IMR-90 (cell line): Measurements from ENCODE around the gene SHC4. TPM values are rescaled to one million over a fixed set of nuclear protein-coding genes. Genes with fewer than 3 reads are reported as not detected.

ENCODE experiments used
- ATAC-seq: fragments of 200-7000 bp; cut with Tn5 transposase; 2 replicates; pipeline ENCODE4 v1.9.1; 2020; ENCODE audit warnings: low read depth, mild to moderate bottlenecking, moderate library complexity
- BruUV-seq: library from RNA; stranded (reverse); fragments of 400-500 nt; replicated peaks from 2 replicates; lab custom pipeline; 2021; lab: Mats Ljungman, UMichigan
- CTCF ChIA-PET: fragments of 300-600 bp; formaldehyde crosslinking; extraction: SDS; loops from one replicate; lab custom pipeline; 2021; ENCODE audit warnings: antibody characterized with exemption; lab: Yijun Ruan, JAX
- POLR2A ChIA-PET: fragments of 300-600 bp; sonication (Branson Sonifier 250); formaldehyde crosslinking; loops from one replicate; lab custom pipeline; 2022; ENCODE audit warnings: antibody characterized with exemption; ENCODE audit not compliant: unreplicated experiment; lab: Charles Lee
- DNase-seq: peaks from one replicate; pipeline ENCODE4 v3.0.0; 2013
- H2AFZ ChIP-seq: replicated peaks from 2 replicates; pipeline ENCODE3; 2013; ENCODE audit warnings: low read length, mild to moderate bottlenecking; ENCODE audit not compliant: poor library complexity
- H2AK5ac ChIP-seq: 2 replicates; pipeline ENCODE4 v1.6.1; 2013; ENCODE audit warnings: low read depth, low read length, inconsistent platforms
- H2AK9ac ChIP-seq: replicated peaks from 2 replicates; pipeline ENCODE3; 2013; ENCODE audit warnings: mild to moderate bottlenecking, low read depth, low read length, moderate library complexity; ENCODE audit not compliant: poor library complexity
- H2BK120ac ChIP-seq: 2 replicates; pipeline ENCODE4 v1.6.1; 2013; ENCODE audit warnings: low read depth, low read length, inconsistent platforms
- H2BK15ac ChIP-seq: 3 replicates; pipeline ENCODE4 v1.6.1; 2013; ENCODE audit warnings: low read depth, low read length, inconsistent platforms
- H2BK20ac ChIP-seq: 2 replicates; pipeline ENCODE4 v1.6.1; 2013; ENCODE audit warnings: low read depth, mild to moderate bottlenecking, inconsistent platforms, low read length, moderate library complexity
- H2BK5ac ChIP-seq: 2 replicates; pipeline ENCODE4 v1.6.1; 2013; ENCODE audit warnings: mild to moderate bottlenecking, low read depth, low read length, inconsistent platforms; ENCODE audit not compliant: poor library complexity, severe bottlenecking
- H3K14ac ChIP-seq: replicated peaks from 2 replicates; pipeline ENCODE4 v1.6.1; 2013; ENCODE audit warnings: low read depth, low read length, inconsistent platforms
- H3K18ac ChIP-seq: 2 replicates; pipeline ENCODE4 v1.6.1; 2013; ENCODE audit warnings: low read depth, low read length, control low read depth
- H3K23ac ChIP-seq: 2 replicates; pipeline ENCODE4 v1.6.1; 2013; ENCODE audit warnings: low read depth, low read length, inconsistent platforms
- H3K27ac ChIP-seq: 2 replicates; pipeline ENCODE4 v1.5.1; 2013; ENCODE audit warnings: mild to moderate bottlenecking, control low read depth, low read length; ENCODE audit not compliant: insufficient read depth
- H3K27me3 ChIP-seq: 2 replicates; pipeline ENCODE4 v1.6.1; 2013; ENCODE audit warnings: low read length; ENCODE audit not compliant: control insufficient read depth, insufficient read depth
- H3K36me3 ChIP-seq: 2 replicates; pipeline ENCODE4 v1.6.1; 2013; ENCODE audit warnings: low read length, mixed read lengths; ENCODE audit not compliant: control insufficient read depth, insufficient read depth
- H3K4ac ChIP-seq: 2 replicates; pipeline ENCODE4 v1.6.1; 2013; ENCODE audit warnings: low read depth, low read length, inconsistent platforms
- H3K4me1 ChIP-seq: 2 replicates; pipeline ENCODE4 v1.6.1; 2013; ENCODE audit warnings: low read length, mixed read lengths; ENCODE audit not compliant: control insufficient read depth, insufficient read depth
- H3K4me2 ChIP-seq: 2 replicates; pipeline ENCODE4 v1.6.1; 2013; ENCODE audit warnings: low read depth, mild to moderate bottlenecking, control low read depth, low read length, moderate library complexity
- H3K4me3 ChIP-seq: 2 replicates; pipeline ENCODE4 v1.5.1; 2013; ENCODE audit warnings: low read depth, mild to moderate bottlenecking, control low read depth, low read length, moderate library complexity; ENCODE audit not compliant: insufficient read depth
- H3K56ac ChIP-seq: 2 replicates; pipeline ENCODE4 v1.6.1; 2013; ENCODE audit warnings: low read length, inconsistent platforms; ENCODE audit not compliant: insufficient read depth; ENCODE audit errors: extremely low read depth
- H3K79me1 ChIP-seq, 2 experiments: 2 replicates each; pipeline ENCODE4 v1.6.1; 2013; ENCODE audit warnings: low read length in 2 of 2, inconsistent platforms in 1 of 2, low read depth in 1 of 2
- H3K9ac ChIP-seq: 2 replicates; pipeline ENCODE4 v1.6.1; 2013; ENCODE audit warnings: low read depth, low read length, control low read depth
- H3K9me1 ChIP-seq: 2 replicates; pipeline ENCODE4 v1.6.1; 2013; ENCODE audit warnings: low read length, inconsistent platforms; ENCODE audit not compliant: insufficient read depth
- H3K9me3 ChIP-seq: 2 replicates; pipeline ENCODE4 v1.6.1; 2013; ENCODE audit warnings: low read length; ENCODE audit not compliant: control insufficient read depth, insufficient read depth
- H4K20me1 ChIP-seq: 2 replicates; pipeline ENCODE4 v1.6.1; 2013; ENCODE audit warnings: low read length, inconsistent platforms; ENCODE audit not compliant: insufficient read depth
- H4K5ac ChIP-seq: 2 replicates; pipeline ENCODE4 v1.6.1; 2013; ENCODE audit warnings: mild to moderate bottlenecking, low read depth, low read length, control low read depth
- H4K8ac ChIP-seq, 2 experiments: 2 replicates each; pipeline ENCODE4 v1.6.1; 2013; ENCODE audit warnings: low read depth in 2 of 2, low read length in 2 of 2, control low read depth in 1 of 2, inconsistent platforms in 1 of 2
- H4K91ac ChIP-seq: 2 replicates; pipeline ENCODE4 v1.6.1; 2013; ENCODE audit warnings: low read depth, low read length, inconsistent platforms; ENCODE audit not compliant: insufficient read depth
- BHLHE40 ChIP-seq: fragments of 150-350 bp; IDR thresholded peaks from 2 replicates; pipeline ENCODE4 v1.6.1; 2016; ENCODE audit warnings: mild to moderate bottlenecking, low read depth, low read length
- CEBPB ChIP-seq: IDR thresholded peaks from 2 replicates; pipeline ENCODE4 v1.6.1; 2012; ENCODE audit warnings: low read depth, low read length, improper control_type of control experiment
- CHD1 ChIP-seq: IDR thresholded peaks from 2 replicates; pipeline ENCODE4 v1.6.1; 2012; ENCODE audit warnings: low read depth, low read length, improper control_type of control experiment
- CTCF ChIP-seq: conservative IDR thresholded peaks from 2 replicates; pipeline ENCODE4 v1.5.1; 2012; ENCODE audit warnings: mild to moderate bottlenecking, low read depth, low read length, improper control_type of control experiment
- ELK1 ChIP-seq: fragments of 150-350 bp; IDR thresholded peaks from 2 replicates; pipeline ENCODE4 v1.6.1; 2016; ENCODE audit warnings: low read depth, mild to moderate bottlenecking, low read length, moderate library complexity, borderline replicate concordance
- FOS ChIP-seq: fragments of 150-350 bp; IDR thresholded peaks from 2 replicates; pipeline ENCODE4 v1.6.1; 2016; ENCODE audit warnings: low read depth, low read length
- MAFK ChIP-seq: IDR thresholded peaks from 2 replicates; pipeline ENCODE4 v1.6.1; 2012; ENCODE audit warnings: low read depth, low read length, improper control_type of control experiment
- MAZ ChIP-seq: IDR thresholded peaks from 2 replicates; pipeline ENCODE4 v1.6.1; 2012; ENCODE audit warnings: low read depth, mild to moderate bottlenecking, low read length, improper control_type of control experiment, moderate library complexity, borderline replicate concordance
- MXI1 ChIP-seq: IDR thresholded peaks from 2 replicates; pipeline ENCODE4 v1.6.1; 2012; ENCODE audit warnings: low read depth, mild to moderate bottlenecking, low read length, moderate library complexity, borderline replicate concordance
- NFE2L2 ChIP-seq: fragments of 150-350 bp; IDR thresholded peaks from 2 replicates; pipeline ENCODE4 v1.6.1; 2016; ENCODE audit warnings: low read depth, mild to moderate bottlenecking, low read length
- POLR2A ChIP-seq: IDR thresholded peaks from 2 replicates; pipeline ENCODE4 v1.6.1; 2012; ENCODE audit warnings: mild to moderate bottlenecking, low read depth, low read length
- RAD21 ChIP-seq: IDR thresholded peaks from 2 replicates; pipeline ENCODE4 v1.6.1; 2012; ENCODE audit warnings: low read length, improper control_type of control experiment
- RCOR1 ChIP-seq: IDR thresholded peaks from 2 replicates; pipeline ENCODE4 v1.6.1; 2012; ENCODE audit warnings: mild to moderate bottlenecking, low read length, improper control_type of control experiment; ENCODE audit not compliant: insufficient replicate concordance
- RFX5 ChIP-seq: IDR thresholded peaks from 2 replicates; pipeline ENCODE4 v1.8.0; 2012; ENCODE audit warnings: low read depth, mild to moderate bottlenecking, low read length, moderate library complexity
- SMC3 ChIP-seq: fragments of 150-350 bp; IDR thresholded peaks from 2 replicates; pipeline ENCODE4 v1.6.1; 2016; ENCODE audit warnings: low read depth, mild to moderate bottlenecking, antibody characterized with exemption, low read length, moderate library complexity
- WGBS, 2 experiments: methylation state at CpG; one replicate each; pipeline versions ENCODE4 v1.1.5 to v1.1.7; 2013; ENCODE audit warnings: missing lambda C conversion rate in 2 of 2; ENCODE audit not compliant: insufficient read length in 1 of 2; ENCODE audit errors: extremely low coverage in 2 of 2; 5-methylcytosine and 5-hydroxymethylcytosine counted together
- dilution Hi-C: fragments of 300-500 bp; cut with HindIII; formaldehyde crosslinking; loops from one replicate; pipeline ENCODE4 v1.14.3; 2018; ENCODE audit warnings: low sequenced_read_pairs; ENCODE audit not compliant: unreplicated experiment
- in situ Hi-C: fragments of 300-500 bp; cut with MboI; formaldehyde crosslinking; loops from 3 replicates; pipeline ENCODE4 v1.14.3; 2019; ENCODE audit warnings: low sequenced_read_pairs, inconsistent platforms, mixed read lengths
- intact Hi-C: fragments of 100-400 bp; cut with micrococcal nuclease; formaldehyde crosslinking; loops from 2 replicates; pipeline ENCODE4 v1.10.0; 2022
- polyA plus RNA-seq, 3 experiments: library from polyadenylated mRNA; depleted of rRNA; stranded (reverse); fragments of >200 nt; gene quantifications; 2 replicates each; pipeline ENCODE4 v1.2.3, GENCODE V29; 2012; ENCODE audit warnings: low replicate concordance in 1 of 3
- total RNA-seq: library from RNA; depleted of rRNA; stranded (reverse); fragments of >200 nt; gene quantifications from 2 replicates; pipeline ENCODE4 v1.2.3, GENCODE V29; 2012
- TF ChIP-seq, protein P1 (sequence below): fragments of 150-350 bp; IDR thresholded peaks from 2 replicates; pipeline ENCODE4 v1.6.1; 2017; ENCODE audit warnings: mild to moderate bottlenecking, antibody characterized with exemption, low read length, low read depth

SHC4 gene
- total and polyA plus RNA-seq, 2 of the 4 experiments (the other 2 are of a cell fraction) = 0.91 to 2.7 TPM

- H2AK5ac ChIP-seq = peak overlapping the region; percentile 67; the same call in 1 of the 2 replicates
- peak overlapping the region; percentile 63; the same call in 1 of the 2 replicates for H3K23ac ChIP-seq
- no TSS peak for BruUV-seq
- no peaks in the 10 kb centered on the region for H3K9me3 ChIP-seq
- in situ Hi-C loops (no loop called here), dilution Hi-C loops (no loop called here), intact Hi-C loops (no loop called here)
- ChIA-PET POLR2A (no interaction called here), CTCF (interaction anchor here (0.6 kb wide), 1 partner anchor 303 kb away, joined by 4 read pairs; no protein-coding TSS in a partner anchor)
- H3K4me3 ChIP-seq = no peak overlapping the region
- peak overlapping the region; percentile 19; the same call in 1 of the 2 replicates for H3K4ac ChIP-seq
- no peak overlapping the region for H3K27ac ChIP-seq
- DNase-seq (no peak), ATAC-seq (no peak)
- H3K56ac ChIP-seq = no peak overlapping the region
- no peak overlapping the region; the same call in 1 of the 2 replicates for H3K18ac ChIP-seq
- H4K8ac ChIP-seq = no peak overlapping the region
- no peak overlapping the region for H2BK120ac ChIP-seq
- H3K36me3 ChIP-seq = no peaks in the 10 kb centered on the region
- no peak overlapping the region; the same call in 1 of the 2 replicates for H4K91ac ChIP-seq
- no peak overlapping the region for H3K9ac ChIP-seq
- H3K27me3 ChIP-seq = no peaks in the 10 kb centered on the region
- H3K14ac ChIP-seq = no peak overlapping the region
- no peak overlapping the region for H3K4me2 ChIP-seq
- H2AK9ac ChIP-seq = no peak overlapping the region
- H3K79me1 ChIP-seq = peaks cover 13 to 39% of the 10 kb centered on the region in 2 experiments
- no peaks in the 10 kb centered on the region for H4K20me1 ChIP-seq
- H3K9me1 ChIP-seq = peaks cover 6% of the 10 kb centered on the region
- no peak overlapping the region for H4K5ac ChIP-seq
- no peak overlapping the region for H2BK20ac ChIP-seq
- H2BK5ac ChIP-seq = no peak overlapping the region
- TF ChIP-seq MAZ (no peak), RAD21 (no peak), RFX5 (no peak), SMC3 (no peak), MXI1 (no peak), ELK1 (no peak), FOS (no peak), BHLHE40 (no peak), NFE2L2 (no peak), CTCF (no peak), CEBPB (no peak), RCOR1 (no peak), POLR2A (no peak), CHD1 (no peak), MAFK (no peak)
- TF ChIP-seq, protein P1, sequence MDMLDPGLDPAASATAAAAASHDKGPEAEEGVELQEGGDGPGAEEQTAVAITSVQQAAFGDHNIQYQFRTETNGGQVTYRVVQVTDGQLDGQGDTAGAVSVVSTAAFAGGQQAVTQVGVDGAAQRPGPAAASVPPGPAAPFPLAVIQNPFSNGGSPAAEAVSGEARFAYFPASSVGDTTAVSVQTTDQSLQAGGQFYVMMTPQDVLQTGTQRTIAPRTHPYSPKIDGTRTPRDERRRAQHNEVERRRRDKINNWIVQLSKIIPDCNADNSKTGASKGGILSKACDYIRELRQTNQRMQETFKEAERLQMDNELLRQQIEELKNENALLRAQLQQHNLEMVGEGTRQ = no peak
- peak overlapping the region; percentile 56; the same call in 1 of the 3 replicates for H2BK15ac ChIP-seq
- no peak overlapping the region for H2AFZ ChIP-seq
- H3K4me1 ChIP-seq = peaks cover 8% of the 10 kb centered on the region
- WGBS, 2 experiments = no CpG with 5 or more reads among the region's 1 CpG
These were observed 165.4 kb downstream of the SHC4 start for GRCh38 chr15:48798319-48798718.
